ENCODE data around the gene GRID1. TPM values are rescaled to one million over a fixed set of nuclear protein-coding genes. Genes with fewer than 3 reads are reported as not detected.

Gene GRID1
- polyA plus RNA-seq, 1 of the 3 experiments (the other 2 are of a cell fraction) = 0.13 TPM

DNA sequence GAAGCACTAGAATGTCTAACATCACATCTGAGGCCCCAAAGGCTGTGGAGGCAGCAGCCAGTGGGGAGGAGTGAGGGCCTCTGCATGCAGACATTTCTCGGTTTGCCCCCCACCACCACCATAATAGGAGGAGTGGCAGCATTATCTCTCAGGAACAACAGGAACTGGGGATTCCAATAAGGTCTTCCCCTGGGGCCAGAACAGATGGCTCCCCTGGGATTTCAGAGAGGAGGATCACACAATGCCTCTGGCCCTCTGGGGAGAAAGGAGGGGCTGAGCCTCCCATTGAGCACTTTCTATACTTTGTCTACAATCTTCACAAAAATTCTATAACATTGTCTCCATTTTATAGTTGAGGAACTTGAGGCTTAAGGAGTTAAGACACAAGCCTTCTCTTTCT, 61.1 kb downstream of the GRID1 start (continued):
- TF ChIP-seq, protein P1, sequence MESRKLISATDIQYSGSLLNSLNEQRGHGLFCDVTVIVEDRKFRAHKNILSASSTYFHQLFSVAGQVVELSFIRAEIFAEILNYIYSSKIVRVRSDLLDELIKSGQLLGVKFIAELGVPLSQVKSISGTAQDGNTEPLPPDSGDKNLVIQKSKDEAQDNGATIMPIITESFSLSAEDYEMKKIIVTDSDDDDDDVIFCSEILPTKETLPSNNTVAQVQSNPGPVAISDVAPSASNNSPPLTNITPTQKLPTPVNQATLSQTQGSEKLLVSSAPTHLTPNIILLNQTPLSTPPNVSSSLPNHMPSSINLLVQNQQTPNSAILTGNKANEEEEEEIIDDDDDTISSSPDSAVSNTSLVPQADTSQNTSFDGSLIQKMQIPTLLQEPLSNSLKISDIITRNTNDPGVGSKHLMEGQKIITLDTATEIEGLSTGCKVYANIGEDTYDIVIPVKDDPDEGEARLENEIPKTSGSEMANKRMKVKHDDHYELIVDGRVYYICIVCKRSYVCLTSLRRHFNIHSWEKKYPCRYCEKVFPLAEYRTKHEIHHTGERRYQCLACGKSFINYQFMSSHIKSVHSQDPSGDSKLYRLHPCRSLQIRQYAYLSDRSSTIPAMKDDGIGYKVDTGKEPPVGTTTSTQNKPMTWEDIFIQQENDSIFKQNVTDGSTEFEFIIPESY (IDR thresholded peaks at IDR 0.05; ENCODE audit: borderline replicate concordance, low read depth) = no peak
- TF ChIP-seq, protein P2, sequence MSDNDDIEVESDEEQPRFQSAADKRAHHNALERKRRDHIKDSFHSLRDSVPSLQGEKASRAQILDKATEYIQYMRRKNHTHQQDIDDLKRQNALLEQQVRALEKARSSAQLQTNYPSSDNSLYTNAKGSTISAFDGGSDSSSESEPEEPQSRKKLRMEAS (IDR thresholded peaks at IDR 0.05; ENCODE audit: low read depth) = no peak
- no peak for TF ChIP-seq RXRA (IDR thresholded peaks at IDR 0.05; ENCODE audit: borderline replicate concordance, low read depth)
- TF ChIP-seq, protein P3, sequence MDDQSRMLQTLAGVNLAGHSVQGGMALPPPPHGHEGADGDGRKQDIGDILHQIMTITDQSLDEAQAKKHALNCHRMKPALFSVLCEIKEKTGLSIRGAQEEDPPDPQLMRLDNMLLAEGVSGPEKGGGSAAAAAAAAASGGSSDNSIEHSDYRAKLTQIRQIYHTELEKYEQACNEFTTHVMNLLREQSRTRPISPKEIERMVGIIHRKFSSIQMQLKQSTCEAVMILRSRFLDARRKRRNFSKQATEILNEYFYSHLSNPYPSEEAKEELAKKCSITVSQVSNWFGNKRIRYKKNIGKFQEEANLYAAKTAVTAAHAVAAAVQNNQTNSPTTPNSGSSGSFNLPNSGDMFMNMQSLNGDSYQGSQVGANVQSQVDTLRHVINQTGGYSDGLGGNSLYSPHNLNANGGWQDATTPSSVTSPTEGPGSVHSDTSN (IDR thresholded peaks at IDR 0.05) = no peak

DNA sequence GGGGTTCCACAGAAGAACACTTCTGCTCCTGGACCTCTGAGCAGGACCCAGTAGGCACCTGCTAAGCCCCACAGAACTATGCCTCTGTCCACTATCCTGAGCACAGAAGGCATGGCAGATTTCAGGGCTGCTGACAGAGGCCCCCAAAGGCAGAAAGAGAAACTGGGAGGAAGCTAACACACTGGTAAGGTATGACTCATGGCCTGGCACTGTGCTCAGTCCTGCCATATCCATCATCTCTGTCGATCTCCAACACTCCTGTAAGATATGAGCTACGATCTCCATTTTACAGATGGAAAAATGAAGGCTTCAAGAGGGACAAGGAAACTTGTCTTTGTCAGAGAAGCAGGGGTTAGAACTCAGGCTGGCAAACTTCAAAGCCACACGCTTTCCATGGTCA, 62.2 kb downstream of the GRID1 start:
- no peaks in the 10 kb centered on the region for H3F3A ChIP-seq (replicated peaks; ENCODE audit: insufficient read depth)
- H3K27ac ChIP-seq (ENCODE audit: low read depth in 2 of 2, low read length in 1 of 2) = no peak overlapping the region
- no peaks in the 10 kb centered on the region for H3K79me2 ChIP-seq (ENCODE audit: insufficient read depth)
- H3K9me3 ChIP-seq = no peaks in the 10 kb centered on the region
- no peak overlapping the region for H3K4me2 ChIP-seq
- 17% methylated on average over 3 of the region's 3 CpGs for WGBS (ENCODE audit: low lambda C conversion rate)
- H3K9ac ChIP-seq = no peak overlapping the region
- no peaks in the 10 kb centered on the region for H3K36me3 ChIP-seq (replicated peaks in 1 of 2; ENCODE audit: control insufficient read depth in 1 of 2, insufficient read depth in 2 of 2, low read length in 1 of 2)
- ChIA-PET CTCF (interaction anchor here (1.0 to 2.2 kb wide), 4 partner anchors 9 to 67 kb away, joined by 3 to 5 read pairs (median 4); no protein-coding TSS in a partner anchor), POLR2A (no interaction called here)
- no peaks in the 10 kb centered on the region for H3K9me2 ChIP-seq
- no peak overlapping the region for H3K4me3 ChIP-seq (ENCODE audit: low read depth in 2 of 2, low read length in 1 of 2)
- H3K27me3 ChIP-seq (ENCODE audit: insufficient read depth) = no peaks in the 10 kb centered on the region
- no peaks in the 10 kb centered on the region for H4K20me1 ChIP-seq (ENCODE audit: insufficient read depth)
- DNase-seq = no peak
- H3K4me1 ChIP-seq (ENCODE audit: control insufficient read depth in 1 of 2, insufficient read depth in 2 of 2, low read depth in 1 of 2, low read length in 1 of 2) = peaks cover 0 to 6% of the 10 kb centered on the region in 2 experiments; a peak in 1 of 4 replicates
- TF ChIP-seq FOXJ3 (CRISPR knock-in tag; IDR thresholded peaks at IDR 0.05) (no peak), POLR2AphosphoS5 (IDR thresholded peaks at IDR 0.05; ENCODE audit: low read depth, low read length) (no peak), CHD2 (IDR thresholded peaks at IDR 0.05; ENCODE audit: low read length, partially characterized antibody) (no peak), YY1 (IDR thresholded peaks at IDR 0.05; ENCODE audit: low read depth) (no peak), EZH2phosphoT487 (IDR thresholded peaks at IDR 0.05; ENCODE audit: borderline replicate concordance, low read depth) (no peak), USF2 (IDR thresholded peaks at IDR 0.05; ENCODE audit: borderline replicate concordance, low read depth, low read length) (no peak), RAD21 (IDR thresholded peaks at IDR 0.05; ENCODE audit: low read length) (no peak), SMC3 (IDR thresholded peaks at IDR 0.05; ENCODE audit: low read depth, low read length) (no peak), CTCF (IDR thresholded peaks at IDR 0.05) (no peak), NRF1 (IDR thresholded peaks at IDR 0.05; ENCODE audit: low read depth, low read length) (no peak), EP300 (IDR thresholded peaks at IDR 0.05; ENCODE audit: borderline replicate concordance in 1 of 2, low read depth in 1 of 2, low read length in 1 of 2) (no peak), SIN3A (IDR thresholded peaks at IDR 0.05; ENCODE audit: borderline replicate concordance, low read depth, low read length) (no peak)
- TF ChIP-seq, protein P2 (IDR thresholded peaks at IDR 0.05; ENCODE audit: low read depth) = no peak
- TF ChIP-seq, protein P3 (IDR thresholded peaks at IDR 0.05) = no peak
- no peak overlapping the region for H2AFZ ChIP-seq (ENCODE audit: low read depth)
